Mesendoderm (in vitro differentiated cells): ENCODE measurements around the gene GLT1D1. TPM values are rescaled to one million over a fixed set of nuclear protein-coding genes. Genes with fewer than 3 reads are reported as not detected.
"Not testable (repeated sequence)": the region's sequence is repeated elsewhere in the genome, so short reads cannot be mapped to it uniquely, and the experiment has no call there.

ENCODE experiments used
- DNase-seq: peaks from one replicate; pipeline ENCODE4 v3.0.0; 2013
- H2AK5ac ChIP-seq: 2 replicates; pipeline ENCODE4 v1.6.1; 2013; ENCODE audit warnings: low read length, inconsistent platforms
- H2BK120ac ChIP-seq: 2 replicates; pipeline ENCODE4 v1.6.1; 2013; ENCODE audit warnings: low read depth, mild to moderate bottlenecking, low read length, moderate library complexity, mixed read lengths
- H2BK15ac ChIP-seq: replicated peaks from 2 replicates; pipeline ENCODE4 v1.6.1; 2013; ENCODE audit warnings: low read depth, mild to moderate bottlenecking, moderate library complexity
- H2BK5ac ChIP-seq: 2 replicates; pipeline ENCODE4 v1.6.1; 2013; ENCODE audit warnings: low read length, inconsistent platforms
- H3K18ac ChIP-seq: 2 replicates; pipeline ENCODE4 v1.6.1; 2013; ENCODE audit warnings: mild to moderate bottlenecking, low read length, mixed read lengths
- H3K23ac ChIP-seq: one replicate; pipeline ENCODE4 v1.6.1; 2013; ENCODE audit warnings: low read length
- H3K27ac ChIP-seq: 2 replicates; pipeline ENCODE4 v1.5.1; 2013; ENCODE audit warnings: low read depth, mild to moderate bottlenecking, inconsistent platforms, low read length, moderate library complexity
- H3K27me3 ChIP-seq: 2 replicates; pipeline ENCODE4 v1.6.1; 2013; ENCODE audit warnings: low read length, control low read depth, mild to moderate bottlenecking, inconsistent platforms; ENCODE audit not compliant: insufficient read depth, poor library complexity
- H3K36me3 ChIP-seq: 2 replicates; pipeline ENCODE4 v1.6.1; 2013; ENCODE audit warnings: low read length, inconsistent platforms; ENCODE audit not compliant: control insufficient read depth, insufficient read depth
- H3K4ac ChIP-seq: one replicate; pipeline ENCODE4 v1.6.1; 2013; ENCODE audit warnings: low read depth, mild to moderate bottlenecking, low read length, moderate library complexity
- H3K4me1 ChIP-seq: 2 replicates; pipeline ENCODE4 v1.6.1; 2013; ENCODE audit warnings: low read depth, low read length, inconsistent platforms; ENCODE audit not compliant: control insufficient read depth
- H3K4me2 ChIP-seq: 2 replicates; pipeline ENCODE4 v1.6.1; 2013; ENCODE audit warnings: low read length
- H3K4me3 ChIP-seq: 2 replicates; pipeline ENCODE4 v1.5.1; 2013; ENCODE audit warnings: mild to moderate bottlenecking, low read length
- H3K56ac ChIP-seq: one replicate; pipeline ENCODE4 v1.6.1; 2013; ENCODE audit warnings: low read length
- H3K79me1 ChIP-seq: 2 replicates; pipeline ENCODE4 v1.6.1; 2013; ENCODE audit warnings: low read length, inconsistent platforms
- H3K79me2 ChIP-seq: 2 replicates; pipeline ENCODE4 v1.6.1; 2013; ENCODE audit warnings: mild to moderate bottlenecking, low read length; ENCODE audit not compliant: control insufficient read depth, insufficient read depth
- H3K9ac ChIP-seq: 2 replicates; pipeline ENCODE4 v1.6.1; 2013; ENCODE audit warnings: low read length, inconsistent platforms
- H4K5ac ChIP-seq: one replicate; pipeline ENCODE4 v1.6.1; 2013; ENCODE audit warnings: low read length
- H4K8ac ChIP-seq: one replicate; pipeline ENCODE4 v1.6.1; 2013; ENCODE audit warnings: low read depth, mild to moderate bottlenecking, control low read depth, low read length, moderate library complexity
- WGBS: extraction: QIAGEN DNeasy Blood & Tissue Kit; methylation state at CpG from one replicate; pipeline ENCODE4 v1.1.7; 2013; ENCODE audit warnings: low lambda C conversion rate, missing lambda C conversion rate; ENCODE audit not compliant: insufficient coverage; ENCODE audit errors: extremely low coverage; 5-methylcytosine and 5-hydroxymethylcytosine counted together
- polyA plus RNA-seq, 2 experiments: library from polyadenylated mRNA; stranded (reverse); fragments of 200-250 nt; gene quantifications; one replicate each; pipeline ENCODE4 v1.2.3, GENCODE V29; 2013

The GLT1D1 gene
- polyA plus RNA-seq (2013, experiment 1 of 2), result 4.1 TPM
- 4.2 TPM for polyA plus RNA-seq (2013, experiment 2 of 2)

DNA sequence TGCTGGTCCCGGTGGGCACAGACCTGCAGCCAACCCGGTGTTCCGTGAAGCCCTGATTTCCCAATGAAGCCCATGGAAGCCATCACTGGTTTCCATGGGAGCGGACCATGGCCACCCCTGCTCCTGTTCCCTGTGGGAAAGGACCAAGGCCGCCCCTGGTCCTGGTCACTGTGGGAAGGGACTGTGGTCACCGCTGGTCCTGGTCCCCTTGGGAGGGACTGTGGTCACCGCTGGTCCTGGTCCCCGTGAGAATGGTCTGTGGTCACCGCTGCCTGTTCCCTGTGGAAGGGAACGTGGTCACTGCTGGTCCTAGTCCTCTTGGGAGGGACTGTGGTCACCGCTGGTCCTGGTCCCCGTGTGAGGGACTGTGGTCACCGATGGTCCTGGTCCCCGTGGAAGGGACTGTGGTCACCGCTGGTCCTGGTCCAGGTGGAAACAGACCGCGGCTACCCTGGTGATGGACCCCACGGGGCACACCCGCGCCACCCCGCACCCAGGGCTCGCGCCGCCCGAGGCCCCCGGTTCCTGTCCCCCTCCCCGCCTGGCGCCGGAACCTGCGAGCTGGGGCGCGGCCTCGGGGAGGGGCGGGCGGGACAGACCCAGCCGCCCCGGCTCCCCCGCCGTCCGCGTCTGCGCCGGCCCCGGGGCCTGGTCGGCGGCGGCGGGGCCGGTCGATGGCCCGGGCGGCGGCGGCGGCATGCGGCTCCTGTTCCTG, at the start of gene GLT1D1:
TSS of gene GLT1D1 (plus strand) at position 594 of the 715 bp plus-strand sequence. CDS start at position 698, 104 bp downstream.
- peak within 1 kb of the TSS; percentile 48 for H3K23ac ChIP-seq
- H3K79me2 ChIP-seq, result no peaks in the 10 kb centered on the region
- H3K9ac ChIP-seq, result peak within 1 kb of the TSS; percentile 75
- peak within 1 kb of the TSS; percentile 73 for H3K4me2 ChIP-seq
- H3K27ac ChIP-seq, result peak within 1 kb of the TSS; percentile 95
- peak within 1 kb of the TSS; percentile 73 for H2BK120ac ChIP-seq
- H3K27me3 ChIP-seq, result no peaks in the 10 kb centered on the region
- H2AK5ac ChIP-seq, result peak within 1 kb of the TSS; percentile 82
- H4K5ac ChIP-seq, result peak within 1 kb of the TSS; percentile 76
- peak within 1 kb of the TSS; percentile 57 for H3K4ac ChIP-seq
- WGBS, result no CpG with 5 or more reads among the region's 56 CpGs
- peaks cover 5% of the 10 kb centered on the region for H3K4me1 ChIP-seq
- peak within 1 kb of the TSS; percentile 28 for H3K4me3 ChIP-seq
- H3K18ac ChIP-seq, result peak within 1 kb of the TSS; percentile 92
- H4K8ac ChIP-seq, result no peak within 1 kb of the TSS
- H2BK15ac ChIP-seq, result no peak within 1 kb of the TSS
- peak within 1 kb of the TSS; percentile 92 for H3K56ac ChIP-seq
- peak within 1 kb of the TSS; percentile 73 for H2BK5ac ChIP-seq
- H3K36me3 ChIP-seq, result no peaks in the 10 kb centered on the region
- DNase-seq, result no peak
- H3K79me1 ChIP-seq, result no peaks in the 10 kb centered on the region

DNA sequence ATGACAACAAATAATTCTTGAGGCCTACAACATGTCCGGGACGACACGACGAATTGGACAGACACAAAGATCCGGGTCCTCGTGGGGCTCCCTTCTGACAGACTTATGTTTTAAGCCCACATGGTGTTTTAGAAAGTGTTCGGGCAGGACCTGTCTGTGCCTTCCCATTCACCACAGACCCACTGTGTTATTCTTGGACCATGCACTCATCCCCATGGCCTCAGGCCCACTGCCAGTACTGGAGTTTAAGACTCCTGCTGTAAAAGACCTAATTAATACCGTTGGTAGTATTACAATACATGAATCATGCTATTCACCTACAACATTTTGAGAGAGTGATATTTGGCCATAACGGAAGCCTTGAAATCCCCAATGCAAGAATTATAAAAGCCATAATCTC, 49.5 kb upstream of the GLT1D1 start:
- no CpG with 5 or more reads among the region's 9 CpGs for WGBS

DNA sequence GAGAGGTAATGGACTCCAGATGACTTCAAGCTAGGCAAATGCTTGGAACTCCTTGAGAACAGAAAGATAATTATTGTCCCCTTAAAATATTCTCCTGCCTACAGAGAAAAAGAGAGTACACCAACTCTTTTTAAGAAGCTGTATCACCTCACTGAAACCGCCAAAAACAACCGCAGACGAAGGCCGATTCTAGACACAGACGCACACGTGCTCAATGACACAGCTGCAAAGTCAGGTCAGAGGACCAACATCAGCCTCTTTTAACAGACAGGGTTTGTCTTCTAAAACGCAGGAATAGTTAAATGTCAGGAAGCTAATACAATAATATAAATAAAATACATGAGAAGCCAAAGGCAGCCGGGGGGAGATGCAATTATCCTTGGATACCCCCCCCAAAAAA, 48.5 kb upstream of the GLT1D1 start:
- Histone ChIP-seq H2BK15ac (no peak overlapping the region), H2BK120ac (no peak overlapping the region), H3K4me2 (no peak overlapping the region), H3K4me1 (no peaks in the 10 kb centered on the region), H3K79me2 (peaks cover 18% of the 10 kb centered on the region), H2BK5ac (no peak overlapping the region), H3K79me1 (peaks cover 19% of the 10 kb centered on the region), H3K9ac (no peak overlapping the region), H3K4ac (no peak overlapping the region), H3K18ac (no peak overlapping the region), H2AK5ac (no peak overlapping the region), H3K27me3 (no peaks in the 10 kb centered on the region), H4K8ac (no peak overlapping the region), H3K56ac (no peak overlapping the region), H4K5ac (no peak overlapping the region), H3K4me3 (no peak overlapping the region), H3K27ac (no peak overlapping the region), H3K36me3 (peaks cover 6% of the 10 kb centered on the region), H3K23ac (no peak overlapping the region)
- WGBS, result no CpG with 5 or more reads among the region's 8 CpGs
- DNase-seq, result no peak

More for the DNA sequence above, 49.5 kb upstream of the GLT1D1 start:
- Histone ChIP-seq H3K4me2 (no peak overlapping the region), H3K4me3 (no peak overlapping the region), H2BK15ac (no peak overlapping the region), H3K4me1 (no peaks in the 10 kb centered on the region), H4K5ac (no peak overlapping the region), H3K27ac (no peak overlapping the region), H3K9ac (no peak overlapping the region), H2AK5ac (no peak overlapping the region), H2BK5ac (no peak overlapping the region), H3K18ac (no peak overlapping the region), H3K56ac (no peak overlapping the region), H3K79me2 (peaks cover 17% of the 10 kb centered on the region), H3K23ac (no peak overlapping the region), H3K27me3 (no peaks in the 10 kb centered on the region), H4K8ac (no peak overlapping the region), H3K79me1 (peaks cover 17% of the 10 kb centered on the region), H3K4ac (no peak overlapping the region), H2BK120ac (no peak overlapping the region), H3K36me3 (peaks cover 7% of the 10 kb centered on the region)
- no peak for DNase-seq

DNA sequence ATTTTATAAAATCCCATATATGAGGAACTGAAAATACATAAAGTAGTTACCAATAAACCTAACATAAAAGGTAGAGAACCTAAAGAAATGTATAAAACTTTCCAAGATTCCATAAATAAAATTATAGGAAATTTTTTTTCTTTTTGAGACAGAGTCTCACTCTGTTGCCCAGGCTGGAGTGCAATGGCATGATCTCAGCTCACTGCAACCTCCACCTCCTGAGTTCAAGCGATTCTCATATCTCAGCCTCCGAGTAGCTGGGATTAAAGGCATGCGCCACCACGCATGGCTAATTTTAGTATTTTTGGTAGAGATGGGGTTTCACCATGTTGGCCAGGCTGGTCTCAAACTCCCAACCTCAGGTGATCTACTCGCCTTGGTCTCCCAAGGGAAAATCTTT, 47.9 kb upstream of the GLT1D1 start:
- H3K18ac ChIP-seq, H2BK120ac ChIP-seq: not testable (repeated sequence)

DNA sequence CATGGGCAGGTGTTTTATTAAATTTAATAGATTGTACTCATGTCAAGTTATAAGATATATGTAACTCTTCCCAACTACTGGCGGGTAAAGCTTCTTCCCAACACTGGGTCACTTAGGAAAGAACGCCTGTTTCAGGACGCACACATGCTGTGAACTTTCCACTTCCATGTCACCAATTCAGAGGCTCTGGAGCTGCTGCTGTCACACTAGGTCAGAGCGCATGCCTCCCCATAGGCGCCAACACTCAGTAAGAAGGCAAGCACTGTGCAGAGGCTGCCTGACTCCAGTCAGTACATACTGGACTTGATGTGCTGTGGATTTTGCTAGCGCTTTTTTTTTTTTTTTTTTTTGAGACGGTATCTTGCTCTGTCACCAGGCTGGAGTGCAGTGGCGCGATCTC, 46.7 kb upstream of the GLT1D1 start:
- H3K23ac ChIP-seq, result no peak overlapping the region
- no peak for DNase-seq
- H3K4ac ChIP-seq, result no peak overlapping the region
- H3K79me2 ChIP-seq, result peaks cover 26% of the 10 kb centered on the region
- no peak overlapping the region for H4K8ac ChIP-seq
- no peaks in the 10 kb centered on the region for H3K4me1 ChIP-seq
- H3K18ac ChIP-seq, result no peak overlapping the region
- H3K36me3 ChIP-seq, result peaks cover 5% of the 10 kb centered on the region
- H2BK15ac ChIP-seq, result no peak overlapping the region
- H2AK5ac ChIP-seq, result no peak overlapping the region
- no peak overlapping the region for H3K27ac ChIP-seq
- H2BK120ac ChIP-seq, result no peak overlapping the region
- H2BK5ac ChIP-seq, result no peak overlapping the region
- no peak overlapping the region for H4K5ac ChIP-seq
- no peak overlapping the region for H3K56ac ChIP-seq
- WGBS, result no CpG with 5 or more reads among the region's 9 CpGs
- no peak overlapping the region for H3K4me3 ChIP-seq
- H3K79me1 ChIP-seq, result peaks cover 23% of the 10 kb centered on the region
- H3K4me2 ChIP-seq, result no peak overlapping the region
- H3K27me3 ChIP-seq, result no peaks in the 10 kb centered on the region
- H3K9ac ChIP-seq, result no peak overlapping the region

More for the DNA sequence above, 47.9 kb upstream of the GLT1D1 start:
- H4K5ac ChIP-seq, DNase-seq, H3K23ac ChIP-seq, H3K4me3 ChIP-seq, H3K4me2 ChIP-seq, H3K36me3 ChIP-seq, H3K56ac ChIP-seq, H3K4me1 ChIP-seq, H2AK5ac ChIP-seq, H4K8ac ChIP-seq, H3K27me3 ChIP-seq, H3K4ac ChIP-seq, H2BK5ac ChIP-seq, H2BK15ac ChIP-seq, H3K9ac ChIP-seq, H3K27ac ChIP-seq: not testable (repeated sequence)
- H3K79me2 ChIP-seq, result peaks cover 18% of the 10 kb centered on the region
- no CpG with 5 or more reads among the region's 5 CpGs for WGBS
- H3K79me1 ChIP-seq, result peaks cover 19% of the 10 kb centered on the region
